ENCODE measurements around the gene FFAR3. TPM values are rescaled to one million over a fixed set of nuclear protein-coding genes. Genes with fewer than 3 reads are reported as not detected.

FFAR3 gene
- total RNA-seq, 2 donors from 2014 or later: not detected

DNA sequence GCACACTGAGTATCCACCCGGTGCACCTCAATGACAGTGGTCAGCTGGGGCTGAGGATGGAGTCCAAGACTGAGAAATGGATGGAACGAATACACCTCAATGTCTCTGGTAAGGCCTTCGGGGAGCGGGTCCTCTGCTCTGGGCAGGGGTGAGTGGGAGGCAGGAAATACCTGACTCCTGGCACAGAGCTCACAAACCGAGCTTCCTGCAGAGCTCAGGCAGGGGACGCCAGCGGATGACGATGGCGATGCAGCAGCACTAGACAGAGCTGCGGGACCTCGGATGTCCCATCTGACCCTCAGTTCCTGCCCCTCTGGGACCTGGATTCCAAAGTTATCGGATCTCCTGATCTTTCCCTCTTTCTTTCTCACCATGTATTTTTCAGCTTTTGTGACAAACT is 25.4 kb upstream of the FFAR3 start:
- 58 to 66% methylated on average over 11 to 12 of the region's 12 CpGs for WGBS, 2 donors
- TF ChIP-seq CTCF (IDR thresholded peaks at IDR 0.05) (no peak), POLR2A (IDR thresholded peaks at IDR 0.05) (no peak)
- DNase-seq (no peak), ATAC-seq (no peak)
- Histone ChIP-seq H3K27ac (no peak overlapping the region), H3K9me3 (no peaks in the 10 kb centered on the region), H3K27me3 (no peaks in the 10 kb centered on the region), H3K4me3 (no peak overlapping the region), H3K4me1 (no peaks in the 10 kb centered on the region), H3K36me3 (replicated peaks in 1 of 2; ENCODE audit: insufficient read depth in 1 of 2, low read depth in 2 of 2) (no peaks in the 10 kb centered on the region)
- intact Hi-C loops (cut with DNase I): no loop called here

DNA sequence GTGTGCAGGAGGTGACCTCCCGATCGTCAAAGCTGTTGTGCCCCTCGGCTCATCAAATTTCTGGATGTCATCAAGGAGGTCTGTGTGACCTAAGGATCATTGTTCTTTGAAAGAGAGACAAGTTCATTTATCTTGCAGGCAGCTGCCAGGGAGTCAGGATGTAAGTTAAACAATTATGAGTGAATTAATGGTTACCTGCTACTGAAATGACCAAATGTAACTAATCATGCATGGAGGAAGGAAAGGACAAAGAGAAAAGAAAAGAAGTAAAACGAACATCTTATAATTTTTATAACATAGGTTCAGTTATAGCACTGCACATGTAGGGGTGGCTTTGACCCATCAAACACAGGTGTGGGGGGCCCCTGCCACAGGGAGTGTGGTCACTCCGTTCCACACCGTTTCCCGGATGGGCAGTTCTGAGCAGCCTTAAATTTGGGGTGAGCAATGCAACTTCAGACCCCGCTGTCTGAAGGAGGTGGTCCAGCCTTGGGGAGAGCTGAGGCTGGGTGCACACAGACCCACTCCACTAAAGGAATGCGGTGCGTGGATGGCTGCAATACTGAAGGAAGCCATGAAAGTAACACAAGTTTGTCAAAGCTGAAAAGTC is 24.0 kb upstream of the FFAR3 start:
- TF ChIP-seq POLR2A (IDR thresholded peaks at IDR 0.05): no peak
- TF ChIP-seq CTCF (IDR thresholded peaks at IDR 0.05): no peak
- H3K27me3 ChIP-seq: no peaks in the 10 kb centered on the region
- intact Hi-C loops (cut with DNase I): no loop called here
- ATAC-seq (no peak), DNase-seq (no peak)
- H3K27ac ChIP-seq: no peak overlapping the region
- no peak overlapping the region for H3K4me3 ChIP-seq
- no peaks in the 10 kb centered on the region for H3K36me3 ChIP-seq (replicated peaks in 1 of 2; ENCODE audit: insufficient read depth in 1 of 2, low read depth in 2 of 2)
- no peaks in the 10 kb centered on the region for H3K9me3 ChIP-seq
- WGBS, 2 donors: 73 to 74% methylated on average over 10 of the region's 10 CpGs
- H3K4me1 ChIP-seq: no peaks in the 10 kb centered on the region

- H3K27ac ChIP-seq: no peak overlapping the region
- no peaks in the 10 kb centered on the region for H3K4me1 ChIP-seq
- TF ChIP-seq POLR2A (IDR thresholded peaks at IDR 0.05): no peak
- TF ChIP-seq CTCF (IDR thresholded peaks at IDR 0.05): no peak
- no peak for ATAC-seq
- H3K27me3 ChIP-seq: no peaks in the 10 kb centered on the region
- H3K36me3 ChIP-seq (replicated peaks in 1 of 2; ENCODE audit: insufficient read depth in 1 of 2, low read depth in 2 of 2): no peaks in the 10 kb centered on the region
- H3K9me3 ChIP-seq: no peaks in the 10 kb centered on the region
- 78 to 81% methylated on average over 18 to 21 of the region's 21 CpGs for WGBS, 2 donors
- no peak overlapping the region for H3K4me3 ChIP-seq
- no peak for DNase-seq
- intact Hi-C loops (cut with DNase I): no loop called here
These were observed 21.9 kb upstream of the FFAR3 start for GRCh38 chr19:35336166-35336955.

DNA sequence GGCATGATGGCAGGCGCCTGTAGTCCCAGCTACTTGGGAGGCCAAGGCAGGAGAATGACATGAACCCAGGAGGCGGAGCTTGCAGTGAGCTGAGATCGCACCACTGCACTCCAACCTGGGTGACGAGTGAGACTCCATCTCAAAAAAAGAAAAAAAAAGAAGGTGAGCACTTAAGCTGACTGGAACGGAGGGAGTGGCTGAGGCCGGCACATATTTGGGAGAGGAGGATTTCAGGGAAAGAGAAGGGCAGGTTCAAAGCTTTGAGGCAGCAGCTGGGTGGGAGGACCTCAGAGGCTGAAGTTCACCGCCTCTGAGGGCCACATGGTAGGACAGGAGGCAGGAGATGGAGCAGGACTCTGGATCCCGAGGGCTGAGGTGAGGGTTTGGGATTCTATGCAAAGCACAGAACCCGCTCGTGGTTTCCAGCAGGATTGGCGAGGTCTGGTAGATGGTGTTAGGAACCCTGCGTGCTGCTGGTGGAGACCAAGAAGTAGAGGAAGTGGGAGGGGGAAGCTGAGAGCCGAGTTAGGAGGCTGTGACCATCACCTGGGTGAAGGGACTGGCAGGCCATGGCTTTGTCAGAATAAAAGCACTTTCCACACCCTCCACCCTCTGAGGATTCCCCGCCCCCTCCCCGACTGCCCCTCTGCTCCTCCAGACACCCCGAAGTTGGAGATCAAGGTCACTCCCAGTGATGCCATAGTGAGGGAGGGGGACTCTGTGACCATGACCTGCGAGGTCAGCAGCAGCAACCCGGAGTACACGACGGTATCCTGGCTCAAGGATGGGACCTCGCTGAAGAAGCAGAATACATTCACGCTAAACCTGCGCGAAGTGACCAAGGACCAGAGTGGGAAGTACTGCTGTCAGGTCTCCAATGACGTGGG is 20.9 kb upstream of the FFAR3 start:
- Histone ChIP-seq H3K36me3 (replicated peaks in 1 of 2; ENCODE audit: insufficient read depth in 1 of 2, low read depth in 2 of 2) (no peaks in the 10 kb centered on the region), H3K27me3 (no peaks in the 10 kb centered on the region), H3K27ac (no peak overlapping the region), H3K9me3 (no peaks in the 10 kb centered on the region), H3K4me3 (no peak overlapping the region), H3K4me1 (no peaks in the 10 kb centered on the region)
- intact Hi-C loops (cut with DNase I): no loop called here
- 61 to 76% methylated on average over 20 to 22 of the region's 25 CpGs for WGBS, 2 donors
- no peak for ATAC-seq
- DNase-seq: no peak
- TF ChIP-seq POLR2A (IDR thresholded peaks at IDR 0.05) (no peak), CTCF (IDR thresholded peaks at IDR 0.05) (no peak)

All from body of pancreas (tissue), 4 donors.